Right lobe of liver (tissue), 4 donors: ENCODE results near the gene C5AR2.

Source experiments
- CTCF ChIP-seq, 4 donors: fragments of 200-600 bp in 3 of 4; fragments of 450-650 bp in 1 of 4; IDR thresholded peaks; one replicate each; pipeline versions ENCODE4 v1.5.1 to v1.8.0; 2016 to 2022; ENCODE audit warnings: antibody characterized with exemption in 4 of 4, mild to moderate bottlenecking in 2 of 4
- POLR2A ChIP-seq: fragments of 450-650 bp; IDR thresholded peaks from one replicate; pipeline ENCODE4 v1.6.1; 2017; ENCODE audit warnings: antibody characterized with exemption, mild to moderate bottlenecking
- donor health status: DM: no; HTN: no; CAD: no.
- donor health status: DM: no; HTN: no; CAD: no.
- donor health status: DM: no; HTN: yes; CAD: no.

GRCh38 chr19:47351548-47351947 lies 19.6 kb downstream of the C5AR2 start:
- TF ChIP-seq CTCF (IDR thresholded peaks at IDR 0.05) (no peak), POLR2A (no peak)
